Measurements from ENCODE around the gene EEFSEC. TPM values are rescaled to one million over a fixed set of nuclear protein-coding genes. Genes with fewer than 3 reads are reported as not detected.

EEFSEC gene
- total RNA-seq, 1 experiment from 2014 or later: 9.6 TPM

DNA sequence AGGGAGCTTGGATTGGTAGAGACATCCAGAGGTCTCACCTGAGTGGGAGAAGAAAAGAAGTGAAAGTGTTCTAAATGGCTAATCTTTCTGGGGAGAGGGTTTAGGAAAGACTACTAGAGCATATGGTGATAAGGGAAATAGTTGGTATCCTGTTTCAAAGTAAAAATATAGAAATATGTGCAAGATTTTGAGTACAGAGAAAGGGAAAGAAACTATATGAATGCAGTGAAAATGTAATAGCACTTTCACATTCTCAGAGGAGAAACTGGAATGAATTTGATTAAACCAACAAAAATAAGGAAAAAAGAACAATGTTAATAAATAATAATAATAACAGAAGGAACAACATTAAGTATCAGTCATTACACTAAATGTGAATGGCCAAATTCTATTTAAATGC lies 194.0 kb downstream of the EEFSEC start:
- H3K4me2 ChIP-seq (ENCODE audit: low read length): no peak overlapping the region
- H3K79me2 ChIP-seq (ENCODE audit: low read length): no peaks in the 10 kb centered on the region
- no peak overlapping the region for H3K9ac ChIP-seq (ENCODE audit: low read length)
- CTCF ChIA-PET: no interaction called here
- no peak overlapping the region for H3K4me3 ChIP-seq (ENCODE audit: low read length)
- H3K27me3 ChIP-seq (ENCODE audit: low read length): no peaks in the 10 kb centered on the region
- H3K36me3 ChIP-seq (ENCODE audit: low read depth, low read length): no peaks in the 10 kb centered on the region
- H2AFZ ChIP-seq (ENCODE audit: low read length): no peak overlapping the region
- H3K9me2 ChIP-seq (replicated peaks; ENCODE audit: low read length): no peaks in the 10 kb centered on the region
- peaks cover 20% of the 10 kb centered on the region for H3K4me1 ChIP-seq (ENCODE audit: insufficient read depth, low read length)
- TF ChIP-seq, protein P1, sequence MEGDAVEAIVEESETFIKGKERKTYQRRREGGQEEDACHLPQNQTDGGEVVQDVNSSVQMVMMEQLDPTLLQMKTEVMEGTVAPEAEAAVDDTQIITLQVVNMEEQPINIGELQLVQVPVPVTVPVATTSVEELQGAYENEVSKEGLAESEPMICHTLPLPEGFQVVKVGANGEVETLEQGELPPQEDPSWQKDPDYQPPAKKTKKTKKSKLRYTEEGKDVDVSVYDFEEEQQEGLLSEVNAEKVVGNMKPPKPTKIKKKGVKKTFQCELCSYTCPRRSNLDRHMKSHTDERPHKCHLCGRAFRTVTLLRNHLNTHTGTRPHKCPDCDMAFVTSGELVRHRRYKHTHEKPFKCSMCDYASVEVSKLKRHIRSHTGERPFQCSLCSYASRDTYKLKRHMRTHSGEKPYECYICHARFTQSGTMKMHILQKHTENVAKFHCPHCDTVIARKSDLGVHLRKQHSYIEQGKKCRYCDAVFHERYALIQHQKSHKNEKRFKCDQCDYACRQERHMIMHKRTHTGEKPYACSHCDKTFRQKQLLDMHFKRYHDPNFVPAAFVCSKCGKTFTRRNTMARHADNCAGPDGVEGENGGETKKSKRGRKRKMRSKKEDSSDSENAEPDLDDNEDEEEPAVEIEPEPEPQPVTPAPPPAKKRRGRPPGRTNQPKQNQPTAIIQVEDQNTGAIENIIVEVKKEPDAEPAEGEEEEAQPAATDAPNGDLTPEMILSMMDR (conservative IDR thresholded peaks at IDR 0.05; ENCODE audit: low read depth, low read length): no peak
- TF ChIP-seq EZH2 (IDR thresholded peaks at IDR 0.05; ENCODE audit: low read length, unreplicated experiment) (no peak), EZH2phosphoT487 (IDR thresholded peaks at IDR 0.05; ENCODE audit: borderline replicate concordance, low read length) (no peak)
- BruUV-seq (replicated peaks): no TSS peak
- intact Hi-C loops (cut with micrococcal nuclease): no loop called here
- no peaks in the 10 kb centered on the region for H3K9me3 ChIP-seq (ENCODE audit: low read length)
- DNase-seq: no peak
- ATAC-seq: no peak
- no peak overlapping the region for H3K27ac ChIP-seq (ENCODE audit: low read length)
- POLR2A ChIA-PET (ENCODE audit: unreplicated experiment): no interaction called here
- no peaks in the 10 kb centered on the region for H4K20me1 ChIP-seq (ENCODE audit: low read length)
- no peaks in the 10 kb centered on the region for H3F3A ChIP-seq (ENCODE audit: low read length, unreplicated experiment)

DNA sequence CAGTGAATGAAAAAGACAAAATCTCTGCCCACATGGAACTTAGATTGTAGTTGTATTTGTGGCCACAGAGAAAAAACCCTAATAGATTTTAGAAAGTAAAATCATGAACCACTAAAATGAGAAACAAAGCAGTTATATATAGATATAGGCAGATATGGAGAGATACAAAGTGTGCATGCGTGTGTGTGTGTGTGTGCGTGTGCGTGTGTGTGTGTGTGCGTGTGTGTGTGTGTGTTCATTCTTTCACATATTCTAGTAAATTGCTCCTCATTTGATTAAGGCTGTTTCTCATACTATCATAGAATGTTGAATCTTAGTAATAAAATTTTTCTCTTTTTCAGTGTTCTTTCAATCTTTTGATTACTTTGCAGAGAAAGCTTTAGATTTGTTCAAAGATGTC lies 194.8 kb downstream of the EEFSEC start:
- CTCF ChIA-PET: no interaction called here
- no TSS peak for BruUV-seq (replicated peaks)
- ATAC-seq (no peak), DNase-seq (no peak)
- no peaks in the 10 kb centered on the region for H3K9me3 ChIP-seq (ENCODE audit: low read length)
- no peak overlapping the region for H2AFZ ChIP-seq (ENCODE audit: low read length)
- POLR2A ChIA-PET (ENCODE audit: unreplicated experiment): no interaction called here
- no peaks in the 10 kb centered on the region for H3K9me2 ChIP-seq (replicated peaks; ENCODE audit: low read length)
- no peaks in the 10 kb centered on the region for H4K20me1 ChIP-seq (ENCODE audit: low read length)
- H3K79me2 ChIP-seq (ENCODE audit: low read length): no peaks in the 10 kb centered on the region
- no peaks in the 10 kb centered on the region for H3F3A ChIP-seq (ENCODE audit: low read length, unreplicated experiment)
- H3K9ac ChIP-seq (ENCODE audit: low read length): no peak overlapping the region
- H3K27me3 ChIP-seq (ENCODE audit: low read length): no peaks in the 10 kb centered on the region
- no peak overlapping the region for H3K4me2 ChIP-seq (ENCODE audit: low read length)
- intact Hi-C loops (cut with micrococcal nuclease): no loop called here
- no peak overlapping the region for H3K27ac ChIP-seq (ENCODE audit: low read length)
- H3K4me3 ChIP-seq (ENCODE audit: low read length): no peak overlapping the region
- TF ChIP-seq EZH2phosphoT487 (IDR thresholded peaks at IDR 0.05; ENCODE audit: borderline replicate concordance, low read length) (no peak), EZH2 (IDR thresholded peaks at IDR 0.05; ENCODE audit: low read length, unreplicated experiment) (no peak)
- TF ChIP-seq, protein P1 (conservative IDR thresholded peaks at IDR 0.05; ENCODE audit: low read depth, low read length): no peak
- H3K4me1 ChIP-seq (ENCODE audit: insufficient read depth, low read length): peaks cover 19% of the 10 kb centered on the region
- no peaks in the 10 kb centered on the region for H3K36me3 ChIP-seq (ENCODE audit: low read depth, low read length)

DNA sequence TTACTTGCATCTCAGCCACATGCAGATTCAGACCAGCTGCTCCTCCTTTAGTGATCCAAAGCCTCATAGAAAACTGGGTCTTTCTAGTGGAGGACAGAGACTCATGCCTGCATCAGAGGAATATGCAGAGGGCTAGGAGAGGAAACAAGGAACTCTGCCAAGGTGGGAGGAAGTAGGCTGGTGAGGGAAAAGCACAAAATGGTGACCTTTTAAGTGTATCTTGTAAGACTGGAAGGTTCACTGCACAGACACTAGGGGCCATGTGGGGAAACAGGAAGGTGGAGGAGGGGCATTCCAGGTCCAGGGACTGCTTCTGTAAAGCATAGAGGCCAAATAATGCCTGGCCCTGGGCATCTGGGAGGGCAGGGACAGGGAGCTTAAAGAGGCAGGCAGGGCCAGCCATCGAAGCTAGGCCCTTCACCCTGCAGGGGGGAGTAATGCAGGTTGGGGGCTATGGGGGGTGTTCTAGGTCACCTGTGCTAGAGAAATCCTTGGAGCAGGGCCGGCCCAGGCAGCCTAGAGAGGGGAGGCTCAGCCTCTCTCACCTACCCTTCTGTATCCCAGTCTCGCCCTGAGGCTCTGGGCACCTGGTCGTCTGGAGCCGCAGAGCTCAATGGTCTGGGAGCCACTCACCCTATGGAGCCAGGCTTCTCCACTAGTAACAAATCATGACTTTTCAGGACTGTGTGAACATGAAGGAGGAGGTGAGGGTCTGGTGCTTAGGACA lies 195.7 kb downstream of the EEFSEC start:
- H2AFZ ChIP-seq (ENCODE audit: low read length): no peak overlapping the region
- ATAC-seq (peak; percentile 43; the same call in 1 of the 2 replicates), DNase-seq (peak; percentile 14)
- no peak overlapping the region for H3K9ac ChIP-seq (ENCODE audit: low read length)
- H3K4me3 ChIP-seq (ENCODE audit: low read length): no peak overlapping the region
- peaks cover 10% of the 10 kb centered on the region for H3K4me1 ChIP-seq (ENCODE audit: insufficient read depth, low read length)
- no peaks in the 10 kb centered on the region for H3F3A ChIP-seq (ENCODE audit: low read length, unreplicated experiment)
- no peaks in the 10 kb centered on the region for H3K79me2 ChIP-seq (ENCODE audit: low read length)
- no peaks in the 10 kb centered on the region for H3K27me3 ChIP-seq (ENCODE audit: low read length)
- no peaks in the 10 kb centered on the region for H3K36me3 ChIP-seq (ENCODE audit: low read depth, low read length)
- intact Hi-C loops (cut with micrococcal nuclease): no loop called here
- BruUV-seq (replicated peaks): no TSS peak
- TF ChIP-seq, protein P1 (conservative IDR thresholded peaks at IDR 0.05; ENCODE audit: low read depth, low read length): no peak
- no peak for TF ChIP-seq EZH2 (IDR thresholded peaks at IDR 0.05; ENCODE audit: low read length, unreplicated experiment)
- TF ChIP-seq EZH2phosphoT487 (IDR thresholded peaks at IDR 0.05; ENCODE audit: borderline replicate concordance, low read length): no peak
- no peaks in the 10 kb centered on the region for H4K20me1 ChIP-seq (ENCODE audit: low read length)
- CTCF ChIA-PET: no interaction called here
- no peak overlapping the region for H3K4me2 ChIP-seq (ENCODE audit: low read length)
- no peaks in the 10 kb centered on the region for H3K9me3 ChIP-seq (ENCODE audit: low read length)
- H3K27ac ChIP-seq (ENCODE audit: low read length): no peak overlapping the region
- H3K9me2 ChIP-seq (replicated peaks; ENCODE audit: low read length): no peaks in the 10 kb centered on the region
- POLR2A ChIA-PET (ENCODE audit: unreplicated experiment): no interaction called here

Measured in PC-3 (cell line).